Measurements from ENCODE around the gene IFT27. TPM values are rescaled to one million over a fixed set of nuclear protein-coding genes. Genes with fewer than 3 reads are reported as not detected.

Gene IFT27
- total RNA-seq, 1 experiment from 2014 or later: 74.2 TPM

DNA sequence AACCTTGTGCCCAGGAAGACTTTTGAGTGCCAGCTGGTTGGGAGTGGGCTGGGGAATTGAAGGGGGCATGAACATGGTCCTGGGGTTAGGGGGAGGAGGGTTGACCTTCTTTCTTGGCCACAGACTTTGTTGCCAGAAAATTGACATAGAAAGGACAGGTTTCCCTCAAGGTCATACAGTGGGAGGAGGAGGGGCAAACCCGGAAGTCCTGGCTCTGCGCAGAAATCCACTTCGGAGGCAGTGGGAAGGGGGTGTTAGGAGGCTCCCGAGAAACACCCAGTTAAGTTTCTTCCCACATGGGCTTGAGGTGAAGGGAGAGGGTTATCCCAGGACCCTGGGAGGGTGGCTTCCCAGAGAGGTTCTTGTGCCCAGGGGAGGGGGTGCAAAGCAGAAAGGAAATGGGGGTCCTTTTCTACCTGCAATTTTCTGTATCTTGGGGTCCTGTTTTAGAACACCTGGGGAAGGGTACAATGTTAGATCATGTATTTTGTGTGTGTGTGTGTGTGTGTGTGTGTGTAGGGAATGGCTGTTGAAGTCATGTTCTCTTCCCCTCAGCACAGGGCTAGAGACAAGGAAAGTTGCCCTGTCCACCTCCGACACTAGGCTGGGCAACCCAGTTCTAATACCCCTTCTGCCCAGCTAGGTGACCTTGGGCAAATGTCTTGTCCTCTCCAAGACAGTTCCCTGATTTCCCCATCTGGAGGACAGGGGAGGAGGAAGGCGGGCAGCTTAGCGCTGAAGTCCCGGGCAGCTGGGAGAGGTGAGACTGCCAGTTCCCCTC is 39.8 kb upstream of the IFT27 start:
- no peaks in the 10 kb centered on the region for H3K36me3 ChIP-seq (ENCODE audit: low read depth)
- no peaks in the 10 kb centered on the region for H3F3A ChIP-seq (ENCODE audit: insufficient read depth, low read depth)
- intact Hi-C loops (cut with micrococcal nuclease; ENCODE audit: unreplicated experiment): no loop called here
- no peak for DNase-seq
- H3K4me2 ChIP-seq: no peak overlapping the region
- H3K27ac ChIP-seq: no peak overlapping the region
- peaks cover 80% of the 10 kb centered on the region for H3K27me3 ChIP-seq (ENCODE audit: insufficient read depth, low read depth)
- TF ChIP-seq EZH2 (IDR thresholded peaks at IDR 0.05; ENCODE audit: low read depth): no peak
- TF ChIP-seq, protein P1, sequence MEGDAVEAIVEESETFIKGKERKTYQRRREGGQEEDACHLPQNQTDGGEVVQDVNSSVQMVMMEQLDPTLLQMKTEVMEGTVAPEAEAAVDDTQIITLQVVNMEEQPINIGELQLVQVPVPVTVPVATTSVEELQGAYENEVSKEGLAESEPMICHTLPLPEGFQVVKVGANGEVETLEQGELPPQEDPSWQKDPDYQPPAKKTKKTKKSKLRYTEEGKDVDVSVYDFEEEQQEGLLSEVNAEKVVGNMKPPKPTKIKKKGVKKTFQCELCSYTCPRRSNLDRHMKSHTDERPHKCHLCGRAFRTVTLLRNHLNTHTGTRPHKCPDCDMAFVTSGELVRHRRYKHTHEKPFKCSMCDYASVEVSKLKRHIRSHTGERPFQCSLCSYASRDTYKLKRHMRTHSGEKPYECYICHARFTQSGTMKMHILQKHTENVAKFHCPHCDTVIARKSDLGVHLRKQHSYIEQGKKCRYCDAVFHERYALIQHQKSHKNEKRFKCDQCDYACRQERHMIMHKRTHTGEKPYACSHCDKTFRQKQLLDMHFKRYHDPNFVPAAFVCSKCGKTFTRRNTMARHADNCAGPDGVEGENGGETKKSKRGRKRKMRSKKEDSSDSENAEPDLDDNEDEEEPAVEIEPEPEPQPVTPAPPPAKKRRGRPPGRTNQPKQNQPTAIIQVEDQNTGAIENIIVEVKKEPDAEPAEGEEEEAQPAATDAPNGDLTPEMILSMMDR (conservative IDR thresholded peaks at IDR 0.05): no peak
- H3K4me3 ChIP-seq: no peak overlapping the region
- no peaks in the 10 kb centered on the region for H3K9me2 ChIP-seq (ENCODE audit: insufficient read depth)
- BruUV-seq (replicated peaks): no TSS peak
- ChIA-PET POLR2A (ENCODE audit: unreplicated experiment) (no interaction called here), CTCF (no interaction called here)
- H2AFZ ChIP-seq: no peak overlapping the region
- no peaks in the 10 kb centered on the region for H3K79me2 ChIP-seq (ENCODE audit: low read depth)
- no peaks in the 10 kb centered on the region for H3K9me3 ChIP-seq (ENCODE audit: insufficient read depth, low read depth)
- 0 out of 2 replicates have a peak, but pooled peaks cover 5% of the 10 kb centered on the region for H3K4me1 ChIP-seq (replicated peaks; ENCODE audit: insufficient read depth)
- no peaks in the 10 kb centered on the region for H4K20me1 ChIP-seq (ENCODE audit: insufficient read depth)

DNA sequence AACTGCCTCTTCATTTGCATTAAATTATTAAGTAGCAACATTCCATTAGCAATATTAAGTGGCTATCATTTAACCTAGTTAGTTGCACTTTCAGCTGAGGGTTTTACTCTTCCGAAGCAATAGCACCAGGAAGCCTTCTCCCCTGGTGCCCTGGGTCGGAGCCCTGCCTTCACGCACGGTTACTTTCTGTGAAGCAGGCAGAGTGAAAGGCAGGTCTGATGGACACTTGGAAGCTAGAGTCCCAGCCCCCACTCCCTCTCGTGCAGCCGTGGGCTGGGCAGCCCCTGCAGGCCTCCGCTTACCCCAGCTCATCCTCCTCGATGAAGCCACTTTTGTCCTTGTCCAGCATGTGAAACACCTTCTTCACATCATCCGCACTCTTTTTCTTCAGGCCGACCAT is 38.9 kb upstream of the IFT27 start:
- no peak overlapping the region for H3K4me2 ChIP-seq
- H3K4me1 ChIP-seq (replicated peaks; ENCODE audit: insufficient read depth): 0 out of 2 replicates have a peak, but pooled peaks cover 5% of the 10 kb centered on the region
- H3K27me3 ChIP-seq (ENCODE audit: insufficient read depth, low read depth): peaks cover 70% of the 10 kb centered on the region
- ChIA-PET POLR2A (ENCODE audit: unreplicated experiment) (no interaction called here), CTCF (no interaction called here)
- H3K36me3 ChIP-seq (ENCODE audit: low read depth): no peaks in the 10 kb centered on the region
- no peak overlapping the region for H3K4me3 ChIP-seq
- no peaks in the 10 kb centered on the region for H4K20me1 ChIP-seq (ENCODE audit: insufficient read depth)
- intact Hi-C loops (cut with micrococcal nuclease; ENCODE audit: unreplicated experiment): no loop called here
- H2AFZ ChIP-seq: no peak overlapping the region
- no peak for DNase-seq
- BruUV-seq (replicated peaks): no TSS peak
- no peaks in the 10 kb centered on the region for H3K9me3 ChIP-seq (ENCODE audit: insufficient read depth, low read depth)
- TF ChIP-seq, protein P1 (conservative IDR thresholded peaks at IDR 0.05): no peak
- TF ChIP-seq EZH2 (IDR thresholded peaks at IDR 0.05; ENCODE audit: low read depth): no peak
- H3K27ac ChIP-seq: no peak overlapping the region
- no peaks in the 10 kb centered on the region for H3K79me2 ChIP-seq (ENCODE audit: low read depth)
- no peaks in the 10 kb centered on the region for H3F3A ChIP-seq (ENCODE audit: insufficient read depth, low read depth)
- H3K9me2 ChIP-seq (ENCODE audit: insufficient read depth): no peaks in the 10 kb centered on the region

DNA sequence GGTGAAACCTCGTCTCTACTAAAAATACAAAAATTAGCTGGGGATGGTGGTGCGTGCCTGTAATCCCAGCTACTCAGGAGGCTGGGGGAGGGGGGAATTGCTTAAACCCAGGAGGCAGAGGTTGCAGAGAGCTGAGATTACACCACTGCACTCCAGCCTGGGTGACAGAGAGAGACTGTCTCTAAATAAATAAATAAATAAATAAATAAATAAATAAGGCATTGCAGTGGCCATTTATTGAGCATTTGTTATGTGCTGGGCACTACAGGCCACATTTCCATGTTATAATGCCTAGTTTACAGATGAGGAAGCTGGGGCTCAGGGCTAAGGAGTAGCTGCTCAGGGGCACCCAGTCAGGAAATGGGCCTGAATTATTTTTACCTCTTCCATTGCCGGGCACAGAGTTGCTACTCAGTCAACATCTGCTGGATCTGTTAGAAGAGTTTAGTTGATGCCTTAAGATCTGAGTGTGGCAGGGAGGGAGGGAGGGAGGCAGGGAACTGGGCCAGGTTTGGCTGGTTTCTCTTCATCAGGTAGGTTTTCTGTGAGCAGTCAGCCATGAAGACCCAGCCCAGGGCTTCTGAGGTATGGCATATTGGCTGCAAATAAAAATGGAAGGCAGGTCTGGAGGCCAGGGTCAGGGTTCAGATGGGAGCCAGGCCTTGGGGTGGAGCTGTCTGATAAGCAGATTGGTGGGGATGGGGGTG is 35.3 kb upstream of the IFT27 start:
- Histone ChIP-seq H3K79me2 (ENCODE audit: low read depth) (no peaks in the 10 kb centered on the region), H3K9me3 (ENCODE audit: insufficient read depth, low read depth) (no peaks in the 10 kb centered on the region), H3K27ac (no peak overlapping the region), H3K9me2 (ENCODE audit: insufficient read depth) (no peaks in the 10 kb centered on the region), H3K4me1 (replicated peaks; ENCODE audit: insufficient read depth) (peaks cover 22% of the 10 kb centered on the region), H3K4me3 (no peak overlapping the region), H2AFZ (no peak overlapping the region), H3F3A (ENCODE audit: insufficient read depth, low read depth) (no peaks in the 10 kb centered on the region), H4K20me1 (ENCODE audit: insufficient read depth) (no peaks in the 10 kb centered on the region), H3K36me3 (ENCODE audit: low read depth) (no peaks in the 10 kb centered on the region), H3K4me2 (no peak overlapping the region), H3K27me3 (ENCODE audit: insufficient read depth, low read depth) (peaks cover 36% of the 10 kb centered on the region)
- no peak for DNase-seq
- TF ChIP-seq, protein P1 (conservative IDR thresholded peaks at IDR 0.05): no peak
- no peak for TF ChIP-seq EZH2 (IDR thresholded peaks at IDR 0.05; ENCODE audit: low read depth)
- CTCF ChIA-PET: no interaction called here
- POLR2A ChIA-PET (ENCODE audit: unreplicated experiment): no interaction called here
- BruUV-seq (replicated peaks): no TSS peak
- intact Hi-C loops (cut with micrococcal nuclease; ENCODE audit: unreplicated experiment): no loop called here
